Gastrocnemius medialis (tissue), 4 donors: ENCODE measurements around the gene KIF1B.

Source experiments
- CTCF ChIP-seq, 5 experiments: fragments of 450-650 bp in 3 of 5; fragments of 200-600 bp in 2 of 5; sonication (generic) in 2 of 5; IDR thresholded peaks in 4 of 5; conservative IDR thresholded peaks in 1 of 5; 1 replicate in 4 of 5; 2 replicates in 1 of 5; pipeline ENCODE4 v1.5.1; 2016 to 2019; ENCODE audit warnings: antibody characterized with exemption in 5 of 5, mild to moderate bottlenecking in 3 of 5, moderate library complexity in 3 of 5
- POLR2A ChIP-seq, 2 donors: fragments of 450-650 bp; IDR thresholded peaks; one replicate each; pipeline ENCODE4 v1.6.1; 2017; ENCODE audit warnings: antibody characterized with exemption in 2 of 2, mild to moderate bottlenecking in 2 of 2, moderate library complexity in 2 of 2

- no peak for TF ChIP-seq POLR2A (IDR thresholded peaks at IDR 0.05)
- no peak for TF ChIP-seq CTCF (IDR thresholded peaks at IDR 0.05 in 4 of 5, conservative IDR thresholded peaks at IDR 0.05 in 1 of 5)
Measured at GRCh38 chr1:10386761-10387676, 176.6 kb downstream of the KIF1B start.
